NB4 (cell line): Measurements from ENCODE around the gene SLC47A2.

ENCODE experiments used
- CTCF ChIP-seq: IDR thresholded peaks from one replicate; pipeline ENCODE4 v1.5.1; 2012; ENCODE audit warnings: low read depth, low read length
- POLR2A ChIP-seq: IDR thresholded peaks from 2 replicates; pipeline ENCODE4 v1.6.1; 2011; ENCODE audit warnings: mild to moderate bottlenecking; ENCODE audit not compliant: insufficient read length; ENCODE audit errors: extremely low read depth

DNA sequence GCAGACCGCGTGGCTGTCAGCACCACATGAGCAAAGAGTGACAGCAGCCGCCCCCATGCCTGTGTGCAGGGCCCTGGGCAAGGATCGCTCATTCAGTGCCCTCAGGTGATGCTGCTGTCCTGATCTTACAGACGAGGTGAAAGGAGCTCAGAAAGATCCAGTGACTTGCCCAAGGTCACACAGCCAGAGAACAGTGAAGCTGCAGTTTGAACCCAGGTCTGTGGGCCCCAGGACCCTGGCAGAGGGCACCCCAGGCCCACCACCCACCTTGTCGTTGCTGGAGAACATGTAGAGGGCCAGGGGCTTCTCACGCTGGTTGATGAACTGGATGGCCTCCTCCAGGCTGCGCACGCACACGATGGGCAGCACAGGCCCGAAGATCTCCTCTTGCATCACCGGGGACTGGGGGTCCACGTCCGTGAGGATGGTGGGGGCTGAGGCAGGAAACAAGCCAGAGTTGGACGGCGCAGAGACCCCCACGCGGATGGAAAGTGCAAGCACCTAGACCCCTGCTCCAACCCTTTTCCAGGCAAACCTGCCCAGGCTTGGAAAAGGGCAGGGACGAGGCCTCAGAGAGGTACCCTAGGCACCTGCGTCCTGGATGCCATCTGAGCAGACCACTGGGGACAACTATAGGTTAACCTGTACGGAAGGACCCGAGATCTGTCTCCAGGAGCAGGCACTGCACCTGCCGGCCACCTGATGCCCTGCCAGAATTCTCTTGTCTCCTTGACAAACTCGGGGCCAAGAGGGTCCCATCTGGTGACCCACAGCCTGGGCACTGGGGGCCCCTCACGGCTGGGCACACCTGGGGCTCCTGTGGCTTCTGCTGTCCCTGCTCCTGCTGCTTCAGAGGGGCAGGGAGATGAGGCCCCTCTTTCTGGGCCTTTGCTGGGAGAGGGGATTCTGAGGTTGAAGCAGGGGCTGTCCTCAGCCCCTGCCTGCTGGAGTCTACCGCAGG, 23.1 kb upstream of the SLC47A2 start:
- TF ChIP-seq POLR2A (no peak), CTCF (no peak)
